ENCODE results near the gene VPS8.

The VPS8 gene

DNA sequence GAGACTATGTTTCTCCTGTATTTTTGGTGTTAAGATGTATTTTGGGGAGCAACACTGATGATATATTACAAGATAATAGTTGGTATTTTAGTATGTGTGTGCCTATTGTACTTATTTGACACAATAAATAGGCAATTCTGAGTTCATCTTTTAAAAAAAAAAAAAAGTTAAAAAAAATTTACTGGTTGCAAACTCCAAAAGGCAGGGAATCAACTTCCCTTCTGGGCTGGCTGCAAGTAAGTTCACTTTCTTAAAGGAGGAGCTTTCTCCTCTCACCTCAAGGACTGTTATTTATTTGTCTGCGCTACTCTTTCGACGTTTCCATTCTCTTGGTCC, 335 bp upstream of the VPS8 start:
- no peak for DNase-seq (ENCODE audit: low read depth in 2 of 3, low spot score in 2 of 3)

GRCh38 chr3:184812662-184813042, 686 bp downstream of the VPS8 start:
- DNase-seq (ENCODE audit: low read depth in 2 of 3, low spot score in 2 of 3): no peak

- DNase-seq (ENCODE audit: low read depth in 2 of 3, low spot score in 2 of 3): no peak
Observed at GRCh38 chr3:184813357-184813756, 1.4 kb downstream of the VPS8 start.

GRCh38 chr3:184814214-184814613, 2.2 kb downstream of the VPS8 start:
- DNase-seq (ENCODE audit: low read depth in 2 of 3, low spot score in 2 of 3): no peak

GRCh38 chr3:184815046-184815930, 3.3 kb downstream of the VPS8 start:
- DNase-seq (ENCODE audit: low read depth in 2 of 3, low spot score in 2 of 3): no peak

GRCh38 chr3:184816614-184817013, 4.6 kb downstream of the VPS8 start:
- DNase-seq (ENCODE audit: low read depth in 2 of 3, low spot score in 2 of 3): no peak

GRCh38 chr3:184820525-184820924, 8.6 kb downstream of the VPS8 start:
- DNase-seq (ENCODE audit: low read depth in 2 of 3, low spot score in 2 of 3): no peak

- no peak for DNase-seq (ENCODE audit: low read depth in 2 of 3, low spot score in 2 of 3)
Observed at GRCh38 chr3:184821034-184821433, 9.1 kb downstream of the VPS8 start.

DNA sequence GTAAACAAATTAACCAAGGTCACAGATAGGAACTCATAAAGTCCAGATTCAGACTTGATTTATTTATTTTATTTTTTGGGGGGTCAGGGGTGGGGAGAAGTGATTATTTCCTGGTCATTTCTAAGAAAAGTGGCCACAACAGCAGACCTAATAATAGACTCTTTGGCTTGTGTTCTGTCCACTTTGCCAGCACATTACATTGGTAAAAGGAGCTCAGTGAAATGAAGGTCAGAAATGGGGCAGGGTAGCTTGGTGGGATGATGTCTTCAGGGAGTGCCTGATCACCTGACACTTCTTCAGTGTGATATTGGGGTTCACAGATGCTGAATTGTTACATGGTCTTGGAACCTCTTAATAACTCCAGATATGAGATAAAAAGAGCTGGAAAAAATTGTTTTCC, 10.1 kb downstream of the VPS8 start:
- DNase-seq (ENCODE audit: low read depth in 2 of 3, low spot score in 2 of 3): no peak

GRCh38 chr3:184822654-184823053, 10.7 kb downstream of the VPS8 start:
- DNase-seq (ENCODE audit: low read depth in 2 of 3, low spot score in 2 of 3): no peak

DNA sequence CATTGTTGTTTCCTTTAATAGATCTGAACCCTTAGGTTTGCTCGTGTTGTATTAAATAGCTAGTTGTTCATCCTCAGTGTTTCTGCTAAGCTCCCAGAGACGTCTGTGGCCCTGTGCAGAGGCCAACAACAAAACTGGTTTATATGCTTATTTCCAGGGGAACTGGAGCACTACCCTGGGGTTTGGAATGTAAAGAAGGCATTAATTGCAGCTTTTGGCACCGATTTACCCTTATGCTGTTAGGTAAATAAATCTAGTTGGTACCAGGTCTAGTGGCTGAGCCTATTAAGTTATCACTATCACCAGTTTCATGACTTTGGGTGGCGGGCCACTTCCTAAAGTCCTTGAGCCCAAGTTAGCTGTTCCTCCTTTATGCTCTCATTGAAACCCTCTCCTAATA, 12.0 kb downstream of the VPS8 start:
- no peak for DNase-seq (ENCODE audit: low read depth in 2 of 3, low spot score in 2 of 3)

- DNase-seq (ENCODE audit: low read depth in 2 of 3, low spot score in 2 of 3): no peak
Observed at GRCh38 chr3:184825121-184825820, 13.3 kb downstream of the VPS8 start.

DNA sequence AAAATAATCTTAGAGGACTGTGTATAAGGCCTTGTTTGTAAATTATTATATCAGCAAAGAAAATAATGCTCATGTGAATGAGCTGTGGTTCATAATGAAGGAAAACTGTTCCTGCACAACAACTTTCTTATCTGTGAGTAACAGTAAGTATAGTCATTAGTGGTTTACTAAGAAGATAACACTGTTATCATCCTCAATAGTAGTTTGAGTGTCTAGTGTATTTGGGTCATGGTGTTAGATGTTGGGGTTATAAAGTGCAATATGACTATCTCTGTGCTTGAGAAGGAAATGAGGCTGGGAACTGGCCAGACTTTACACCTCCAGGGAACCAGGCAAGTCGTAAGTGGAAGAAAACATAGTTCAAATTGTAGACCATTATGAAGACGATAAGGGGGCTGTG, 15.6 kb downstream of the VPS8 start:
- no peak for DNase-seq (ENCODE audit: low read depth in 2 of 3, low spot score in 2 of 3)

DNA sequence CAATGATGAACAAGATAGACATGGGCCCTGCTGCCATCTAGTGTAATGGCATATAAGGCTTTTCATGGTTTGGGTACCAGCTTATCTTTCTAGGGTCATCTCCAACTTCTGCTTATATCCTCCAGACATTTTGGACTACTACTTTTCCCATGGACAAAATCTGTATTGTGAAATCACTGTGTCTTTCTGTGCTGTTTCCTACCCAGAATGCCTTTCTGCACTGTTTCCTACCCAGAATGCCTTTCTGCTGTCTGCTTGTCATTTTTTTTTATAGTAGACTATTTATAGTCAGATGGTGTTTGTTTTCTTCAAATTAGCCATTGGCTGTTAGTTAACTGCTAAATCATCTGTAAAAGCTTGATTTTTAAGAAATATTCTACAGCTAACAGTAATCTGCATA, 20.1 kb downstream of the VPS8 start:
- DNase-seq (ENCODE audit: low read depth in 2 of 3, low spot score in 2 of 3): no peak

- no peak for DNase-seq (ENCODE audit: low read depth in 2 of 3, low spot score in 2 of 3)
Observed at GRCh38 chr3:184832903-184833302, 20.9 kb downstream of the VPS8 start.

DNA sequence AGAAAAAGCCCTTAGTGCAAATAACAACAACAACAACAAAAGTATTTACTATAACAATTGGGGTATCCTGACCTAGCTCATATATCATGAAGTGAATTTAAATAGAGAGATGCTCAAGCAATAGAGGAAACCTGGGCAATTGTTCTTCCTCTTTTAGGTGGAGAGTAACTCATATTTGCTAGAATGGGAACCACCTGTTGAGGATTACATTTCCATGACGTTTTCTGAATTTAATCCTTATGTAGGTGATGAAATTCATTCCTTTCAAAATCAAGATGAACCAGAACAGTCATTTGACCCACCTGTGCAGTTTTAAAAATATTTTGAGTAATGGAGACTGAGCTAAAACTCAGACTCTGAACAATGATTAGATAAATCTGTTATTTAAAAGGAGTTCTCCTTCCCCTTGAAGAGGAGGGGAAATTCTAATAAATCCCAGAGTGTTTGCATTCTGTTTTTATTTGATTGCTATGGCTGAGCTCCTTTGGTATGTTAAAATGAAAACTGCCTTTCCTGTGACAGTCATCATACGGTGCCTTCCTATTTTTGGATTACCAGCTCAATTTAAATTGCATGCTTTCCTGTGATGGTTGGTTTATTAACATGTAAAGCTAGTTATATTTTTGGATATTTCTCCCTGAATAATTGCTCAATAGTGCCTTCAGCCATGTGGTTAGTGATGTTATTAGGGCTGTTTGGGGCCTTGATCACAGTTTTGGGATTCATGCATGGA, 24.3 kb downstream of the VPS8 start:
- DNase-seq (ENCODE audit: low read depth in 2 of 3, low spot score in 2 of 3): no peak

GRCh38 chr3:184842433-184842832, 30.5 kb downstream of the VPS8 start:
- no peak for DNase-seq (ENCODE audit: low read depth in 2 of 3, low spot score in 2 of 3)

GRCh38 chr3:184845819-184846218, 33.9 kb downstream of the VPS8 start:
- DNase-seq (ENCODE audit: low read depth in 2 of 3, low spot score in 2 of 3): no peak

GRCh38 chr3:184846496-184846895, 34.5 kb downstream of the VPS8 start:
- DNase-seq (ENCODE audit: low read depth in 2 of 3, low spot score in 2 of 3): no peak

GRCh38 chr3:184848934-184849333, 37.0 kb downstream of the VPS8 start:
- no peak for DNase-seq (ENCODE audit: low read depth in 2 of 3, low spot score in 2 of 3)

DNA sequence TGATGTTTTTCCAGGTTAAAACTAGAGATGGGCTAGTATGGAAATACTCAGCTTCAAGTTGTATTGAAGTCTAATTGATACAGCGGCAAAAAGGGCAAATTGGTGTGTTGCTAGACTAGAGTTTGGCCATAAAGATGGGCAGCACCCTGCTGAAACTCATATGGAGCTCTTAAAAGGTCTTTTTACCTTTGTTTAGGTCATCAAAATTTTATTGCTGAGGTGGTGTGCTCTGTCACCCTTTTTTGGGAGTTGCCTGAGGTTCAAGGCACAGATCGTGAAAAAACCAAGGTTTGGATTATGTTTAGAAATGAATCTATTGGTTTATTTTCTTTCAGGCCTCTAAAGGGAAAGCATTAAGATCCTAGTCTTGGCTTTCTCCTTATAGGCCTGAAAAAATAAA, 38.2 kb downstream of the VPS8 start:
- no peak for DNase-seq (ENCODE audit: low read depth in 2 of 3, low spot score in 2 of 3)

GRCh38 chr3:184857099-184857498, 45.1 kb downstream of the VPS8 start:
- no peak for DNase-seq (ENCODE audit: low read depth in 2 of 3, low spot score in 2 of 3)
